GM21825 (cell line): ENCODE data around the gene COL4A1.

Experiments used
- ATAC-seq: cut with Tn5 transposase; IDR thresholded peaks from one replicate; pipeline ENCODE4 v1.9.1; 2021; ENCODE audit warnings: mild to moderate bottlenecking, moderate library complexity; ENCODE audit not compliant: unreplicated experiment

Gene COL4A1

GRCh38 chr13:110310541-110311442 lies 3.8 kb upstream of the COL4A1 start:
- no peak for ATAC-seq

GRCh38 chr13:110309661-110310524 lies 2.9 kb upstream of the COL4A1 start:
- ATAC-seq = no peak

- ATAC-seq = no peak
Measured at GRCh38 chr13:110308656-110309359, 1.9 kb upstream of the COL4A1 start.

- no peak for ATAC-seq
Measured at GRCh38 chr13:110307767-110308655, 1.1 kb upstream of the COL4A1 start.

- ATAC-seq = no peak
Measured at GRCh38 chr13:110306340-110306959, 507 bp downstream of the COL4A1 start.

GRCh38 chr13:110305949-110306339 lies 1.0 kb downstream of the COL4A1 start:
- ATAC-seq = no peak

GRCh38 chr13:110305544-110305943 lies 1.4 kb downstream of the COL4A1 start:
- ATAC-seq = no peak

GRCh38 chr13:110305001-110305400 lies 2.0 kb downstream of the COL4A1 start:
- ATAC-seq = no peak

GRCh38 chr13:110304256-110304655 lies 2.7 kb downstream of the COL4A1 start:
- ATAC-seq = no peak

GRCh38 chr13:110303644-110304043 lies 3.3 kb downstream of the COL4A1 start:
- ATAC-seq = no peak

- no peak for ATAC-seq
Measured at GRCh38 chr13:110302997-110303396, 4.0 kb downstream of the COL4A1 start.

- ATAC-seq = no peak
Measured at GRCh38 chr13:110301606-110302553, 5.1 kb downstream of the COL4A1 start.

- ATAC-seq = no peak
Measured at GRCh38 chr13:110301083-110301482, 5.9 kb downstream of the COL4A1 start.

- ATAC-seq = no peak
Measured at GRCh38 chr13:110300090-110300815, 6.7 kb downstream of the COL4A1 start.

- no peak for ATAC-seq
Measured at GRCh38 chr13:110299283-110299840, 7.6 kb downstream of the COL4A1 start.

GRCh38 chr13:110298505-110299282 lies 8.3 kb downstream of the COL4A1 start:
- ATAC-seq = no peak
